ENCODE results near the gene PTBP2. TPM values are rescaled to one million over a fixed set of nuclear protein-coding genes. Genes with fewer than 3 reads are reported as not detected.

PTBP2 gene
- total RNA-seq, 1 donor from 2014 or later: 112 TPM

DNA sequence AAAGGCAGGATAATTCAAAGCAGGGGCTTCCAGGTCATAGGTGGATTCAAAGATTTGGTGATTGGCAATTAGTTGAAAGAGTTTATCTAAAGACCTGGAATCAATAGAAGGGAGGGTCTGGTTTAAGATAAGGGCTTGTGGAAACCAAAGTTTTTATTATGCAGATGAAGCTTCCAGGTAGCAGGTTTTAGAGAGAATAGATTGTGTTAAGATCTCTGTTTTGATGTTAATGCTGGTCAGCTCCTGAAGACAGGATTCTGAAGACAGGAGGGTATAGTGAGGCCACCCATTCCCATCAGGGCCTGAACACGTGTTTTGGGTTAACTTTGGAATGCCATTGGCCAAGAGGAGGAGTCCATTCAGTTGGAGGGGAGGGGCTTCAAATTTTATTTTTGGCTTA lies 6.1 kb upstream of the PTBP2 start:
- Mint-ChIP-seq H3K27ac (ENCODE audit: unreplicated experiment) (no peak overlapping the region), H3K4me1 (ENCODE audit: low read depth, unreplicated experiment) (peaks cover under 1% of the 10 kb centered on the region), H3K36me3 (ENCODE audit: unreplicated experiment) (no peaks in the 10 kb centered on the region), H3K4me3 (ENCODE audit: unreplicated experiment) (no peak overlapping the region), H3K27me3 (ENCODE audit: unreplicated experiment) (peaks cover 3% of the 10 kb centered on the region), H3K9me3 (ENCODE audit: unreplicated experiment) (peaks cover 2% of the 10 kb centered on the region)
- TF ChIP-seq, protein P1, sequence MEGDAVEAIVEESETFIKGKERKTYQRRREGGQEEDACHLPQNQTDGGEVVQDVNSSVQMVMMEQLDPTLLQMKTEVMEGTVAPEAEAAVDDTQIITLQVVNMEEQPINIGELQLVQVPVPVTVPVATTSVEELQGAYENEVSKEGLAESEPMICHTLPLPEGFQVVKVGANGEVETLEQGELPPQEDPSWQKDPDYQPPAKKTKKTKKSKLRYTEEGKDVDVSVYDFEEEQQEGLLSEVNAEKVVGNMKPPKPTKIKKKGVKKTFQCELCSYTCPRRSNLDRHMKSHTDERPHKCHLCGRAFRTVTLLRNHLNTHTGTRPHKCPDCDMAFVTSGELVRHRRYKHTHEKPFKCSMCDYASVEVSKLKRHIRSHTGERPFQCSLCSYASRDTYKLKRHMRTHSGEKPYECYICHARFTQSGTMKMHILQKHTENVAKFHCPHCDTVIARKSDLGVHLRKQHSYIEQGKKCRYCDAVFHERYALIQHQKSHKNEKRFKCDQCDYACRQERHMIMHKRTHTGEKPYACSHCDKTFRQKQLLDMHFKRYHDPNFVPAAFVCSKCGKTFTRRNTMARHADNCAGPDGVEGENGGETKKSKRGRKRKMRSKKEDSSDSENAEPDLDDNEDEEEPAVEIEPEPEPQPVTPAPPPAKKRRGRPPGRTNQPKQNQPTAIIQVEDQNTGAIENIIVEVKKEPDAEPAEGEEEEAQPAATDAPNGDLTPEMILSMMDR (IDR thresholded peaks at IDR 0.05; ENCODE audit: partially characterized antibody, unreplicated experiment): no peak
- no peak for DNase-seq

DNA sequence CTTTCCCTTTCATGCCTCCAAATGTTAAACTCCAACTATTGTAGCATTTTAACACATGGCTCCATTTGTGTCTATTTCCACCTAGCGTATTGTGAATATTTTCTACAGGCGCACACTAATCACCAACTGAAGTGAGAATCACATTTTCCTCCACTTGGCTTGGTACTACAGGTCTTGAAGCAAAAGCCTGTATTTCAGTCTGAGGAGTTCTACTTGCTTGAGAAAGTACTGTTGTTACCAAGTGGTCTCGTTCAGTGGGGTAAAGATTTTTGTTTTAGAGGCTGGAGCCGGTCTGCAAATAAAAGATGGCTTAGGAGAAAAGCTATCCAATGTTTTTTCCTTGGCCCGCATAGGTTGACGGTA lies 550 bp upstream of the PTBP2 start:
- TF ChIP-seq, protein P1 (IDR thresholded peaks at IDR 0.05; ENCODE audit: partially characterized antibody, unreplicated experiment): no peak
- H3K27me3 Mint-ChIP-seq (ENCODE audit: unreplicated experiment): peaks cover 5% of the 10 kb centered on the region
- peak overlapping the region; percentile 98 for H3K27ac Mint-ChIP-seq (ENCODE audit: unreplicated experiment)
- H3K4me1 Mint-ChIP-seq (ENCODE audit: low read depth, unreplicated experiment): peaks cover 6% of the 10 kb centered on the region
- H3K4me3 Mint-ChIP-seq (ENCODE audit: unreplicated experiment): peak overlapping the region; percentile 94
- H3K36me3 Mint-ChIP-seq (ENCODE audit: unreplicated experiment): peaks cover 5% of the 10 kb centered on the region
- H3K9me3 Mint-ChIP-seq (ENCODE audit: unreplicated experiment): peaks cover 16% of the 10 kb centered on the region
- no peak for DNase-seq

DNA sequence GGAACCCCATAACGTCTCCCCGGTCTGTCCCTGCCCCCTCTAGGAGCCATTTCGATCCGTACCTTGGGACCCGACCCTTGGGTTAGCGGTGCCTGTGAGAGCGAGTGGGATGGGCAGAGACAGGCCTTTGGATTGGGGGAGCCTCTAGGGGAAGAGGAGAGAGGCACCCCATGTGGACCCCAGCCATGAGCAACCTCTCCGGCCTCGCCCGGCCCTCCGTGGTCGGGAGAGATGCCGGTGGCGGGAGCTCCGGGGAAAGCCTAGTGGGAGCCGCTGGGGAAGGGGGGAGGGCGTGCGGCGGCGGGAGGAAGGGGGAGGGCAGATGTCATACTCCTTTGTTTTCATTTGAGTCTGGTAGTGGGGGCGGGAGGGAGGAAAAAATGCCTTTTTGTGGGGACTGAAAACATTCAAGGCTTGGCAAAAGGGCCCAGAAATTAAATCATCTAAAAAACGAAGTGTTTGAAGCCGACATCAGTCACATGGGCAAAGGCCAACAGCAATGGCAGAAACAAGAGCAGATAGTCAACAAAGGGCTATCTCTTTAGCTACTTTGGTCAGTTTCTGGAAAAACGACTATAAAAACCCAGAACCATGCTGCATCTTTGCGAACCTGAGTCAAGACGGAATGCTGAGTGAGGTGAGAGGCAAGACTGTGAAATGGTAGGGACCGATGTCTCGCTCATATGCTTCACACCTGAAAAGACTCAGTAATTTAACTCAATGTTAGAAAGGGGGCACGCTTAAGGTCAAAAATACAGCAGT lies 758 bp downstream of the PTBP2 start:
- H3K4me3 Mint-ChIP-seq (ENCODE audit: unreplicated experiment): peak overlapping the region; percentile 97
- H3K36me3 Mint-ChIP-seq (ENCODE audit: unreplicated experiment): peaks cover 5% of the 10 kb centered on the region
- peak; percentile 79 for DNase-seq
- TF ChIP-seq, protein P1 (IDR thresholded peaks at IDR 0.05; ENCODE audit: partially characterized antibody, unreplicated experiment): no peak
- peaks cover 8% of the 10 kb centered on the region for H3K4me1 Mint-ChIP-seq (ENCODE audit: low read depth, unreplicated experiment)
- peaks cover 5% of the 10 kb centered on the region for H3K27me3 Mint-ChIP-seq (ENCODE audit: unreplicated experiment)
- peaks cover 16% of the 10 kb centered on the region for H3K9me3 Mint-ChIP-seq (ENCODE audit: unreplicated experiment)
- H3K27ac Mint-ChIP-seq (ENCODE audit: unreplicated experiment): peak overlapping the region; percentile 100

DNA sequence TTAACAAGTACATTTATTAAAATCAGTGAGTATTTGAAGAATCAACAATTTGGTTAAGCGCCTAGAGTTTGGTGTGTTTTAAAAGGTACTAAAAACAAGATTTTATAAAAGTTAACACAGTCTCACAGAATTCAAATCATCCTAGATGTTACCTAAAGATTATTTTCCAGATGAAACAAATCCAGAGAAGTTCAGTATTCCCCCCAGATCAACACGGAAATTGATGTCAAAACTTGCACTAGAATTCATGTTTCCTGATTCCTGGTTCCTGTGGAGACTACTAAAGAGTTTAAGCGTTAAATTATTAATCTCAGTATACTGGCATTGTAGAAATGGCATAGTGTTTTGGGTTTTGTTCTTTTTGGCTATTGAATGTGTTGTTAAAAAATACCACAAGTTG lies 1.4 kb downstream of the PTBP2 start:
- no peak for DNase-seq
- peak overlapping the region; percentile 97 for H3K4me3 Mint-ChIP-seq (ENCODE audit: unreplicated experiment)
- H3K9me3 Mint-ChIP-seq (ENCODE audit: unreplicated experiment): peaks cover 16% of the 10 kb centered on the region
- H3K4me1 Mint-ChIP-seq (ENCODE audit: low read depth, unreplicated experiment): peaks cover 8% of the 10 kb centered on the region
- peak overlapping the region; percentile 100 for H3K27ac Mint-ChIP-seq (ENCODE audit: unreplicated experiment)
- TF ChIP-seq, protein P1 (IDR thresholded peaks at IDR 0.05; ENCODE audit: partially characterized antibody, unreplicated experiment): no peak
- peaks cover 5% of the 10 kb centered on the region for H3K27me3 Mint-ChIP-seq (ENCODE audit: unreplicated experiment)
- peaks cover 5% of the 10 kb centered on the region for H3K36me3 Mint-ChIP-seq (ENCODE audit: unreplicated experiment)

DNA sequence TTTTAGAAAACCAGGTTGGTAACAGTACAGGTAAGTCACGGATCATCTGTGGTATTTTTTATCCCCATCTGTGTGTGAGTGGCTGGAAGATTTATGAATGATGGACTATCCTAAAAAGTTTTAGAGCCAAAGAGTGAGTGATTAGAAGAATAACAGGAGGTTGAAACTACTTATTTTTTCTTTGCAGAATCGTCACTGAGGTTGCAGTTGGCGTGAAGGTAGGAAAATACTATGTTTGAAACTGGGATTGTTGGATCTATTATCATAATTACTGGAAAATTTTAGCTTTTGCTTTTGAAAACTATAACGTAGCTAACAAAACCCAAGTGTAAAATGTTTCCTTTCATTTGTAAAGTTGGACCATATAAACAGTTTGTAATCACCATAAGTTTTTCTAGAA lies 1.8 kb downstream of the PTBP2 start:
- Mint-ChIP-seq H3K9me3 (ENCODE audit: unreplicated experiment) (peaks cover 16% of the 10 kb centered on the region), H3K27ac (ENCODE audit: unreplicated experiment) (peak overlapping the region; percentile 100), H3K27me3 (ENCODE audit: unreplicated experiment) (peaks cover 5% of the 10 kb centered on the region), H3K4me1 (ENCODE audit: low read depth, unreplicated experiment) (peaks cover 8% of the 10 kb centered on the region), H3K36me3 (ENCODE audit: unreplicated experiment) (peaks cover 5% of the 10 kb centered on the region), H3K4me3 (ENCODE audit: unreplicated experiment) (peak overlapping the region; percentile 97)
- TF ChIP-seq, protein P1 (IDR thresholded peaks at IDR 0.05; ENCODE audit: partially characterized antibody, unreplicated experiment): no peak
- no peak for DNase-seq

Data from glutamatergic neuron (in vitro differentiated cells).